Astrocyte (in vitro differentiated cells and primary cell): ENCODE measurements around the gene MORN1.

Experiments
- CTCF ChIP-seq: IDR thresholded peaks from 2 replicates; pipeline ENCODE4 v1.5.1; 2011; ENCODE audit warnings: low read depth, mild to moderate bottlenecking, inconsistent platforms, low read length, moderate library complexity; ENCODE audit not compliant: insufficient read depth
- EZH2 ChIP-seq: IDR thresholded peaks from 2 replicates; pipeline ENCODE4 v1.6.1; 2012; ENCODE audit warnings: mild to moderate bottlenecking, low read length, inconsistent platforms; ENCODE audit not compliant: insufficient read depth

- TF ChIP-seq CTCF (no peak), EZH2 (no peak)
These were observed 95.8 kb downstream of the MORN1 start for GRCh38 chr1:2295526-2295925.
